CD4-positive, alpha-beta T cell (primary cell): ENCODE measurements around the gene FIZ1. TPM values are rescaled to one million over a fixed set of nuclear protein-coding genes. Genes with fewer than 3 reads are reported as not detected.

ENCODE experiments used
- ATAC-seq: fragments of 200-7000 bp; cut with Tn5 transposase; one replicate; pipeline ENCODE4 v1.10.0; 2022; ENCODE audit warnings: mild to moderate bottlenecking; ENCODE audit not compliant: poor library complexity
- CTCF ChIA-PET: fragments of 350-600 bp; sonication (Branson Sonifier 250); formaldehyde crosslinking; loops from one replicate; lab custom pipeline; 2021; ENCODE audit warnings: antibody characterized with exemption, inconsistent platforms; lab: Charles Lee
- POLR2A ChIA-PET: fragments of 350-600 bp; sonication (Branson Sonifier 250); formaldehyde crosslinking; loops from one replicate; lab custom pipeline; 2021; ENCODE audit warnings: antibody characterized with exemption, inconsistent platforms; lab: Charles Lee
- DNase-seq, 14 experiments: peaks; one replicate each; pipeline ENCODE4 v3.0.0-alpha.2; 2013 to 2020; ENCODE audit warnings: mixed read lengths in 2 of 14
- H3K27ac ChIP-seq, 2 donors: one replicate each; pipeline versions ENCODE4 v1.5.1 to v1.7.0; 2013; ENCODE audit warnings: low read length in 2 of 2, low read depth in 1 of 2, mild to moderate bottlenecking in 1 of 2
- H3K27me3 ChIP-seq, 2 experiments: 1 replicate in 1 of 2; 2 replicates in 1 of 2; pipeline versions ENCODE4 v1.6.1 to v1.7.0; 2013; ENCODE audit warnings: low read length in 2 of 2, control low read depth in 1 of 2, mild to moderate bottlenecking in 1 of 2, moderate library complexity in 1 of 2; ENCODE audit not compliant: insufficient read depth in 2 of 2, control insufficient read depth in 1 of 2
- H3K36me3 ChIP-seq: one replicate; pipeline ENCODE4 v1.6.1; 2013; ENCODE audit warnings: low read length, control low read depth; ENCODE audit not compliant: insufficient read depth
- H3K4me1 ChIP-seq: one replicate; pipeline ENCODE4 v1.6.1; 2013; ENCODE audit warnings: low read length, control low read depth; ENCODE audit not compliant: insufficient read depth
- H3K4me3 ChIP-seq: one replicate; pipeline ENCODE4 v1.5.1; 2013; ENCODE audit warnings: mild to moderate bottlenecking, low read length, moderate library complexity
- H3K9me3 ChIP-seq, 2 experiments: 1 replicate in 1 of 2; 2 replicates in 1 of 2; pipeline versions ENCODE4 v1.6.1 to v1.7.0; 2013; ENCODE audit warnings: low read length in 2 of 2, mild to moderate bottlenecking in 2 of 2, control low read depth in 1 of 2, moderate library complexity in 1 of 2; ENCODE audit not compliant: control insufficient read depth in 1 of 2, insufficient read depth in 1 of 2
- H3K27ac Mint-ChIP-seq: one replicate; pipeline ENCODE4 v1.8.0; 2020; ENCODE audit warnings: mixed read lengths
- H3K27me3 Mint-ChIP-seq: one replicate; pipeline ENCODE4 v1.8.0; 2021; ENCODE audit warnings: mixed read lengths
- H3K36me3 Mint-ChIP-seq: one replicate; pipeline ENCODE4 v1.8.0; 2021; ENCODE audit warnings: low read depth, mixed read lengths
- H3K4me1 Mint-ChIP-seq: one replicate; pipeline ENCODE4 v1.8.0; 2021; ENCODE audit warnings: low read depth, mixed read lengths
- H3K4me3 Mint-ChIP-seq: one replicate; pipeline ENCODE4 v1.8.0; 2020; ENCODE audit warnings: mild to moderate bottlenecking, mixed read lengths
- H3K9me3 Mint-ChIP-seq: one replicate; pipeline ENCODE4 v1.8.0; 2020; ENCODE audit warnings: mixed read lengths
- intact Hi-C, 2 experiments: fragments of 100-400 bp; cut with DNase I in 1 of 2; cut with micrococcal nuclease in 1 of 2; formaldehyde crosslinking; loops; one replicate each; pipeline versions ENCODE4 v1.15.1 to v1.9.0; 2023 to 2025; cut with DNase I, micrococcal nuclease
- total RNA-seq, 174 experiments: library from RNA in 2 of 174; stranded (reverse) in 2 of 174; gene quantifications; one replicate each; pipeline ENCODE4 v1.2.3 and lab custom pipeline; 2021 to 2026
- TF ChIP-seq, protein P1 (sequence below): fragments of 200-600 bp; IDR thresholded peaks from one replicate; pipeline ENCODE4 v1.8.0; 2022; ENCODE audit warnings: antibody characterized with exemption, mild to moderate bottlenecking

Gene FIZ1
- total RNA-seq, 2 experiments from 2014 or later, result 5.5 to 7.3 TPM

DNA sequence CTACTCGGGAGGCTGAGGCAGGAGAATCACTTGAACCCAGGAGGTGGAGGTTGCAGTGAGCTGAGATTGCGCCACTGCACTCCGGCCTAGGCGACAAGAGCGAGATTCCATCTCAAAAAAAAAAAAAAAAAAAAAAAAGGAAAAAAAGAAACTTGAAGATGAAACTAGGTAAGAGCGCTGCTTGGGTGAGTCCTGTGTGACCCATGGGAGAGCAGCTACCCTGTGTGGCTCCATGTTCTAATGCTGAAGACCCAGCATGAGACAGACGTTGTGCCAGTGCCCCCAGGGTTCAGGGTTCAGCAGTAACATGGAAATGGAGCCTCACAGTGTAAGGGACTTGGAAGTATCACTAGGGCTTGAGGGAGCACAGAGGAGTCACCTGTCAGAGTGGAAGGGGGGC lies 19.1 kb upstream of the FIZ1 start:
- Mint-ChIP-seq H3K27me3 (no peaks in the 10 kb centered on the region), H3K9me3 (no peaks in the 10 kb centered on the region), H3K36me3 (peaks cover 25% of the 10 kb centered on the region), H3K4me3 (no peak overlapping the region), H3K4me1 (peaks cover 21% of the 10 kb centered on the region), H3K27ac (no peak overlapping the region)
- no peak overlapping the region for H3K27ac ChIP-seq
- DNase-seq (no peak), ATAC-seq (no peak)
- H3K36me3 ChIP-seq, result peaks cover 32% of the 10 kb centered on the region
- CTCF ChIA-PET, result interaction anchor here (0.8 to 4.8 kb wide), 2 partner anchors 12 to 13 kb away, joined by 3 to 28 read pairs; partner anchors contain the start of gene ZNF865
- no peak overlapping the region for H3K4me3 ChIP-seq
- H3K4me1 ChIP-seq, result peaks cover 18% of the 10 kb centered on the region
- H3K27me3 ChIP-seq, result no peaks in the 10 kb centered on the region
- TF ChIP-seq, protein P1, sequence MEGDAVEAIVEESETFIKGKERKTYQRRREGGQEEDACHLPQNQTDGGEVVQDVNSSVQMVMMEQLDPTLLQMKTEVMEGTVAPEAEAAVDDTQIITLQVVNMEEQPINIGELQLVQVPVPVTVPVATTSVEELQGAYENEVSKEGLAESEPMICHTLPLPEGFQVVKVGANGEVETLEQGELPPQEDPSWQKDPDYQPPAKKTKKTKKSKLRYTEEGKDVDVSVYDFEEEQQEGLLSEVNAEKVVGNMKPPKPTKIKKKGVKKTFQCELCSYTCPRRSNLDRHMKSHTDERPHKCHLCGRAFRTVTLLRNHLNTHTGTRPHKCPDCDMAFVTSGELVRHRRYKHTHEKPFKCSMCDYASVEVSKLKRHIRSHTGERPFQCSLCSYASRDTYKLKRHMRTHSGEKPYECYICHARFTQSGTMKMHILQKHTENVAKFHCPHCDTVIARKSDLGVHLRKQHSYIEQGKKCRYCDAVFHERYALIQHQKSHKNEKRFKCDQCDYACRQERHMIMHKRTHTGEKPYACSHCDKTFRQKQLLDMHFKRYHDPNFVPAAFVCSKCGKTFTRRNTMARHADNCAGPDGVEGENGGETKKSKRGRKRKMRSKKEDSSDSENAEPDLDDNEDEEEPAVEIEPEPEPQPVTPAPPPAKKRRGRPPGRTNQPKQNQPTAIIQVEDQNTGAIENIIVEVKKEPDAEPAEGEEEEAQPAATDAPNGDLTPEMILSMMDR, result no peak
- intact Hi-C loops, result no loop called here
- POLR2A ChIA-PET, result interaction anchor here (1.7 to 2.6 kb wide), 2 partner anchors 12 kb away, joined by 5 to 16 read pairs; partner anchors contain the start of gene ZNF865
- no peaks in the 10 kb centered on the region for H3K9me3 ChIP-seq

DNA sequence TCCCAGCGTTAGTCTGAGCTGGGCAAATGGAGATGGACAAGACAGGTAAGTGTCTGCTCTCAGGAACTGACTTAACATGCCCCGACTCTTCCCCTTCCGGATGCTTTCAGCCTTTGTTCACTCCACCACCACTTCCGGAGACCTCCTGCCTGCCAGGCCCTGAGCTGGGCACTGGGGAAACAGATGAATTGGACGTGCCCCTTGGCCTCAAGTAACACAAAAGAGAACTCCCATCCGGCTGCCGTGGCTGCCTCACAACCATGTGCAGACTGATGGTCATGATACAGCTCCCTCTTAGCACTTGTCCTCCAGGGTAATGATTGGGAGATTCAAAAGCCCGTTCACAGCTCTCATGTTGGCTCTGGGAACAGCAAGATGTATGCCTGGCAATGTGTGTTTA lies 18.1 kb upstream of the FIZ1 start:
- no peaks in the 10 kb centered on the region for H3K9me3 ChIP-seq
- peaks cover 30% of the 10 kb centered on the region for H3K36me3 ChIP-seq
- CTCF ChIA-PET, result interaction anchor here (4.8 kb wide), 1 partner anchor 11 kb away, joined by 28 read pairs; the partner anchor contains the start of gene ZNF865
- TF ChIP-seq, protein P1, result no peak
- intact Hi-C loops, result no loop called here
- Mint-ChIP-seq H3K4me1 (peaks cover 23% of the 10 kb centered on the region), H3K4me3 (no peak overlapping the region), H3K27ac (no peak overlapping the region), H3K9me3 (no peaks in the 10 kb centered on the region), H3K36me3 (peaks cover 31% of the 10 kb centered on the region), H3K27me3 (no peaks in the 10 kb centered on the region)
- H3K27ac ChIP-seq, result no peak overlapping the region
- POLR2A ChIA-PET, result interaction anchor here (1.7 to 1.8 kb wide), 2 partner anchors 11 to 17 kb away, joined by 5 to 8 read pairs; partner anchors contain the start of gene ZNF524
- H3K4me3 ChIP-seq, result no peak overlapping the region
- peaks cover 16% of the 10 kb centered on the region for H3K4me1 ChIP-seq
- no peaks in the 10 kb centered on the region for H3K27me3 ChIP-seq
- no peak for ATAC-seq
- DNase-seq, result no peak

DNA sequence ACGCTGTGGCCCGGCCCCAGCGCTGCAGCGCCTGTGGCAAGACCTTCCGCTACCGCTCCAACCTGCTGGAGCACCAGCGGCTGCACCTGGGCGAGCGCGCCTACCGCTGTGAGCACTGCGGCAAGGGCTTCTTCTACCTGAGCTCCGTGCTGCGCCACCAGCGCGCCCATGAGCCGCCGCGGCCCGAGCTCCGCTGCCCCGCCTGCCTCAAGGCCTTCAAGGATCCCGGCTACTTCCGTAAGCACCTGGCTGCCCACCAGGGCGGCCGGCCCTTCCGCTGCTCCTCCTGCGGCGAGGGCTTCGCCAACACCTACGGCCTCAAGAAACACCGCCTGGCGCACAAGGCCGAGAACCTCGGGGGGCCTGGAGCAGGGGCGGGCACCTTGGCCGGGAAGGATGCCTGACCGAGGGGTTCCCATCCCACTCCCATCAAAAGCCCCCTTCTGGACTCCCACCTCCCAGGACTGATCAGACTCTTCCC lies 17.1 kb upstream of the FIZ1 start:
- no peaks in the 10 kb centered on the region for H3K27me3 Mint-ChIP-seq
- ATAC-seq (no peak), DNase-seq (no peak)
- H3K4me3 Mint-ChIP-seq, result no peak overlapping the region
- no peak overlapping the region for H3K27ac Mint-ChIP-seq
- H3K36me3 ChIP-seq, result peaks cover 32% of the 10 kb centered on the region
- peaks cover 22% of the 10 kb centered on the region for H3K4me1 ChIP-seq
- no peak overlapping the region for H3K27ac ChIP-seq
- peaks cover 30% of the 10 kb centered on the region for H3K4me1 Mint-ChIP-seq
- H3K27me3 ChIP-seq, result no peaks in the 10 kb centered on the region
- ChIA-PET POLR2A (interaction anchor here (1.8 kb wide), 1 partner anchor 16 kb away, joined by 8 read pairs; the partner anchor contains the start of gene ZNF524), CTCF (no interaction called here)
- no peaks in the 10 kb centered on the region for H3K9me3 ChIP-seq
- H3K4me3 ChIP-seq, result no peak overlapping the region
- no peaks in the 10 kb centered on the region for H3K9me3 Mint-ChIP-seq
- H3K36me3 Mint-ChIP-seq, result peaks cover 41% of the 10 kb centered on the region
- TF ChIP-seq, protein P1, result no peak
- intact Hi-C loops, result no loop called here
